ENCODE results near the gene POLR1H. TPM values are rescaled to one million over a fixed set of nuclear protein-coding genes. Genes with fewer than 3 reads are reported as not detected.
"Not testable (repeated sequence)": the region's sequence is repeated elsewhere in the genome, so short reads cannot be mapped to it uniquely, and the experiment has no call there.

The POLR1H gene
- total RNA-seq, 4 donors from 2014 or later: 12.9 to 21.0 (median 17.4) TPM

DNA sequence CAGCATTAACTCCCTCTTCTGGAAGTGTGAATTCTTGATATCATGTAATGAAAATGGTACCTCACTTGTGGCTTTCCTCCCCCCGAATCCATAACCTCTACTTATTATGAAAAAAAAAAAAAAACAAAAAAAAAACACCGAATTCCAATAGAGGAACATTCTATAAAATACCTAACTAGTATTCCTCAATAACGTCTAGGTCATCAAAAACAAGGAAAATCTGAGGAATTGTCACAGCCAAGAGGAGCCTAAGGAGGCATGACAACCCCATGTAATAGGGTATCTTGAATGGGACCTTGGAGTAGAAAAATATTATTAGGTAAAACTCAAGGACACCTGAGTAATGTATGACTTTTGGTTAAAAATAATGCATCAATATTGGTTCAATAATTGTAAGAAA, 38.9 kb upstream of the POLR1H start:
- no peak for TF ChIP-seq POLR2A (IDR thresholded peaks at IDR 0.05; ENCODE audit: low read depth)
- no peak for TF ChIP-seq EP300 (IDR thresholded peaks at IDR 0.05)
- TF ChIP-seq, protein P1, sequence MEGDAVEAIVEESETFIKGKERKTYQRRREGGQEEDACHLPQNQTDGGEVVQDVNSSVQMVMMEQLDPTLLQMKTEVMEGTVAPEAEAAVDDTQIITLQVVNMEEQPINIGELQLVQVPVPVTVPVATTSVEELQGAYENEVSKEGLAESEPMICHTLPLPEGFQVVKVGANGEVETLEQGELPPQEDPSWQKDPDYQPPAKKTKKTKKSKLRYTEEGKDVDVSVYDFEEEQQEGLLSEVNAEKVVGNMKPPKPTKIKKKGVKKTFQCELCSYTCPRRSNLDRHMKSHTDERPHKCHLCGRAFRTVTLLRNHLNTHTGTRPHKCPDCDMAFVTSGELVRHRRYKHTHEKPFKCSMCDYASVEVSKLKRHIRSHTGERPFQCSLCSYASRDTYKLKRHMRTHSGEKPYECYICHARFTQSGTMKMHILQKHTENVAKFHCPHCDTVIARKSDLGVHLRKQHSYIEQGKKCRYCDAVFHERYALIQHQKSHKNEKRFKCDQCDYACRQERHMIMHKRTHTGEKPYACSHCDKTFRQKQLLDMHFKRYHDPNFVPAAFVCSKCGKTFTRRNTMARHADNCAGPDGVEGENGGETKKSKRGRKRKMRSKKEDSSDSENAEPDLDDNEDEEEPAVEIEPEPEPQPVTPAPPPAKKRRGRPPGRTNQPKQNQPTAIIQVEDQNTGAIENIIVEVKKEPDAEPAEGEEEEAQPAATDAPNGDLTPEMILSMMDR (IDR thresholded peaks at IDR 0.05): no peak
- no peak for TF ChIP-seq POLR2AphosphoS5 (IDR thresholded peaks at IDR 0.05)
- no peaks in the 10 kb centered on the region for H3K9me3 ChIP-seq
- H3K4me1 ChIP-seq: no peaks in the 10 kb centered on the region
- no peak for DNase-seq (ENCODE audit: extremely low spot score)
- peaks cover 0 to 24% (median 11%) of the 10 kb centered on the region in 4 donors for H3K36me3 ChIP-seq
- H3K27ac ChIP-seq (replicated peaks in 1 of 4): no peak overlapping the region
- H3K27me3 ChIP-seq: no peaks in the 10 kb centered on the region
- no peak overlapping the region for H3K4me3 ChIP-seq
- WGBS: 90% methylated on average over 3 of the region's 3 CpGs
- intact Hi-C loops (cut with DNase I): no loop called here

DNA sequence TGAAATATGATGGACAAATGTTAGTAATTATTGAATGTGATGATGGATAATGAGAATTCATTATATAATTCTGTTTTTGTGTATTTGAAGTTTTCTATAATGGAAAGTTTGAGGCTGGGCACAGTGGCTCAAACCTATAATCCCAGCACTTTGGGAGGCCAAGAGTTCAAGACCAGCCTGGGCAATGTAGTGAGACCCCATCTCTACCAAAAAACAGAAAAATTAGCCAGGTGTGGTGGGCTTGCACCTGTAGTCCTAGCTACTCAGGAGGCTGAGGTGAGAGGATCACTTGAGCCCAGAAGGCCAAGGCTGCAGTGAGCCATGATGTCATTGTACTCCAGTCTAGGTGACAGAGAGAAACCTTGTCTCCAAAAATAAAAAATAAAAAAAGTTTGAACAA, 38.4 kb upstream of the POLR1H start:
- H3K27ac ChIP-seq (replicated peaks in 1 of 4); H3K4me3 ChIP-seq; H3K9me3 ChIP-seq; H3K4me1 ChIP-seq; H3K27me3 ChIP-seq; intact Hi-C loops (cut with DNase I); DNase-seq (ENCODE audit: extremely low spot score): not testable (repeated sequence)
- H3K36me3 ChIP-seq: peaks cover 0 to 24% (median 11%) of the 10 kb centered on the region in 4 donors

DNA sequence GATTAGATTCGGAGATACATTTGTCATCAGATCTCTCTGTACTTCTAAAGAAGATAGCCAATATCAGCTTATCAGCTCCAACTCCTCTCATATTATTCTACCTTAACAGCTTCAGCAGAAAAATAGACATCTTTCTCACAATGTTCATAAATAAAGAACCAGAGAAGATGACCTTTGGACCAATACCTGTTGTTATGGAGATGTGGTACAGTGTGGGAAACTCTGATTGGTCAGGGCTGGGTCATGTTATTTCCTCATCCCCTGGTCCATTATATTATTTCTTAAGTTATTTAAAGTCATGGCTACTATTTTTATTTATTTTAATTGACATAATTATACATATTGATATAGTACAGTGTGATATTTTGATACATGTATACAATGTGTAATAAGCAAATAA, 35.9 kb upstream of the POLR1H start:
- intact Hi-C loops (cut with DNase I): no loop called here
- Histone ChIP-seq H3K9me3 (no peaks in the 10 kb centered on the region), H3K4me3 (no peak overlapping the region), H3K36me3 (peaks cover 0 to 13% (median 3%) of the 10 kb centered on the region in 4 donors), H3K27ac (replicated peaks in 1 of 4) (no peak overlapping the region), H3K27me3 (no peaks in the 10 kb centered on the region), H3K4me1 (no peaks in the 10 kb centered on the region)
- no peak for TF ChIP-seq POLR2A (IDR thresholded peaks at IDR 0.05; ENCODE audit: low read depth)
- TF ChIP-seq, protein P1 (IDR thresholded peaks at IDR 0.05): no peak
- TF ChIP-seq POLR2AphosphoS5 (IDR thresholded peaks at IDR 0.05): no peak
- TF ChIP-seq EP300 (IDR thresholded peaks at IDR 0.05): no peak
- WGBS: 95% methylated on average over 1 of the region's 1 CpG
- no peak for DNase-seq (ENCODE audit: extremely low spot score)

DNA sequence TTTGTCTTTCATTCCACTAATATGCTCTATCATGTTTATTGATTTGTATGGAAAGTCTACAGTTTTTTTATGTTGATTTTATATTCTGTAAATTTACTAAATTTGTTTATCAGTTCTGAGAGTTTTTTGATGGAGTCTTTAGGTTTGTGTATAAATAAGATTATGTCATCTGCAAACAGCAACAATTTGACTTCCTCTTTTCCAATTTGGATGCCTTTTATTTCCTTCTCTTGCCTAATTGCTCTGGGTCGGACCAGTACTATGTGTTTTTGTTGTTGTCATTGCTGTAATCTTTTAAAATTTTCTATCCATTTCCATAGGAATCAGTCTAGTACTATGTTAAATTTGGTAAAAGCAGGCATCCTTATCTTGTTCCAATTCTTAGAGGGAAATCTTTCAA, 31.5 kb upstream of the POLR1H start:
- intact Hi-C loops (cut with DNase I): no loop called here
- Histone ChIP-seq H3K27ac (replicated peaks in 1 of 4) (no peak overlapping the region), H3K27me3 (no peaks in the 10 kb centered on the region), H3K4me1 (no peaks in the 10 kb centered on the region), H3K4me3 (no peak overlapping the region), H3K36me3 (peaks cover 0 to 8% (median 0%) of the 10 kb centered on the region in 4 donors), H3K9me3 (no peaks in the 10 kb centered on the region)
- no peak for DNase-seq (ENCODE audit: extremely low spot score)
- TF ChIP-seq EP300 (IDR thresholded peaks at IDR 0.05): no peak
- TF ChIP-seq, protein P1 (IDR thresholded peaks at IDR 0.05): no peak
- no peak for TF ChIP-seq POLR2AphosphoS5 (IDR thresholded peaks at IDR 0.05)
- TF ChIP-seq POLR2A (IDR thresholded peaks at IDR 0.05; ENCODE audit: low read depth): no peak
- 93% methylated on average over 1 of the region's 1 CpG for WGBS

DNA sequence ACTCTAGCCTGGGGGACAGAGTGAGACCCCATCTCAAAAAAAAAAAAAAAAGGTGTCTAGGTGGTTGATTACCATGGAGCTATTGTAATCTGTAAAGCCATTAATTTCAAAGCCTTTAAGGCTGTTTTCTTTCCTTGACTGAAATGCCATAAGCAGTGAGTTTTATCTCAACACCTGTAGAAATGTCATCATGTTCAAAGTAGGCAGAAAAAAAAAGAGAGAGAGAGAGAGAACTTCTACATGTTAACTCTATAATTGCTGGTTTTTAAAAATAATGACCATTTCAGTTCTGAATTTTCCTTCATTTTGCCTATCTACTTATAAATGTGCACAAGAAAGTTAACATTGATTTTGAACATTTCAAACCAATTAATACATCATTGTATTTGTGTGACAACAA, 29.7 kb upstream of the POLR1H start:
- H3K9me3 ChIP-seq: no peaks in the 10 kb centered on the region
- no peak overlapping the region for H3K27ac ChIP-seq (replicated peaks in 1 of 4)
- no peak for DNase-seq (ENCODE audit: extremely low spot score)
- intact Hi-C loops (cut with DNase I): no loop called here
- H3K36me3 ChIP-seq: peaks cover 0 to 13% (median 0%) of the 10 kb centered on the region in 4 donors
- H3K4me3 ChIP-seq: no peak overlapping the region
- no peaks in the 10 kb centered on the region for H3K4me1 ChIP-seq
- no peaks in the 10 kb centered on the region for H3K27me3 ChIP-seq
- TF ChIP-seq, protein P1 (IDR thresholded peaks at IDR 0.05): no peak
- TF ChIP-seq POLR2AphosphoS5 (IDR thresholded peaks at IDR 0.05) (no peak), EP300 (IDR thresholded peaks at IDR 0.05) (no peak), POLR2A (IDR thresholded peaks at IDR 0.05; ENCODE audit: low read depth) (no peak)

DNA sequence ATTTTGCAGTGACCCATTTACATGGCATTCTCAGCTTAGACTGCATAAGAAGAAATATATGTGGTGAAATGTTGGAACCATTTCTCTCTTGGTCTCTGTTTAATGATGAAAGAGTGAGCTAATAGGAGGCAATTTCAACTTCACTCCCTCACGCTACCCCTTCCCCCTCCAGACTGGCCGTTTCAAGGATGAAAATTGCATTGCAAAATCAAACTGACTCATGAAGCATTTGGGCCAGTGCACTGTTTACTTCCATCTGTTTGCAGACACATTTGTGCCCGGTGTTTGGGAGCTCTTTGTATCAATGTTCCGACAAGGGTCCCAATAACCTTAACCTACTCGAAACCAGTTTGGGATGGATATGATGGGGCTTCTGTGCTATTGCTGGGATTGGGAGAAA, 27.6 kb upstream of the POLR1H start:
- intact Hi-C loops (cut with DNase I); H3K9me3 ChIP-seq; H3K27ac ChIP-seq (replicated peaks in 1 of 4); H3K4me3 ChIP-seq; H3K27me3 ChIP-seq; H3K4me1 ChIP-seq; DNase-seq (ENCODE audit: extremely low spot score): not testable (repeated sequence)
- 90% methylated on average over 5 of the region's 5 CpGs for WGBS
- peaks cover 0 to 13% (median 0%) of the 10 kb centered on the region in 4 donors for H3K36me3 ChIP-seq
